Measurements from ENCODE around the gene EFHD2.

The EFHD2 gene

DNA sequence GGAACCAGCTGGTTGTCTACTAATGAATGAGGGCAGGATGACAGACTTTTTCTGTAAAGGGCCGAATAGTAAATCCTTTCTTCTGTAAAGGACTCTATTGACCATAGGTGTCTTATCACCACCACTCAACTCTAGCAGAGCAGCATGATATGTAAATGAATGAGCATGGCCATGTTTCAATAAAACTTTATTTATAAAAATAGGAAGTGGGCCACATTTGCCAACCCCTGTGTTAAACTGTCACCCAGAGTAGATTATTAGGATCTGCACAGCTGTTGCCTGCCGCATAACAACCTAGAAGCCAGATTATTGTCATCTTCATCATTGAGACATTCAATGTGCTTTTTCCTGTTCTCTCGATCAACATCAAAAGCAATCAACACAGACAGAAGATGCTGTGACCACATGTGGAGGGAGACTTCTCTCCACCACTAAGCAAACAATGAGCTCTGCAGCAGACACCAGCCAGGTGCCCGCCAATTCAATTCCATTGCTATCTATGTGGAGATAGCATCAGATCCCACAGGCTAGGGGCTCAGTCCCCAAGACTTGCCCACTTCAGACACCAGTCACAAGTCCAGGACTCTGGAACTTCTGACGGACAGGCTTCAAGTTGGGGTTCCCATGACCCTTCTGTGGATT is 6.8 kb upstream of the EFHD2 start:
- Histone ChIP-seq H3K9me3 (ENCODE audit: control insufficient read depth in 2 of 2, low read length in 2 of 2) (no peaks in the 10 kb centered on the region), H3K27ac (ENCODE audit: low read depth in 2 of 2, low read length in 2 of 2) (no peak overlapping the region), H3K36me3 (ENCODE audit: control insufficient read depth in 2 of 2, insufficient read depth in 2 of 2, low read length in 2 of 2) (no peaks in the 10 kb centered on the region), H3K4me3 (ENCODE audit: low read length in 2 of 2) (no peak overlapping the region), H3K27me3 (ENCODE audit: control insufficient read depth in 2 of 2, insufficient read depth in 2 of 2, low read length in 2 of 2) (no peaks in the 10 kb centered on the region), H3K4me1 (ENCODE audit: control insufficient read depth in 2 of 2, insufficient read depth in 2 of 2, low read length in 2 of 2) (no peaks in the 10 kb centered on the region), H3K9ac (ENCODE audit: low read depth in 1 of 2, low read length in 2 of 2) (no peak overlapping the region)

DNA sequence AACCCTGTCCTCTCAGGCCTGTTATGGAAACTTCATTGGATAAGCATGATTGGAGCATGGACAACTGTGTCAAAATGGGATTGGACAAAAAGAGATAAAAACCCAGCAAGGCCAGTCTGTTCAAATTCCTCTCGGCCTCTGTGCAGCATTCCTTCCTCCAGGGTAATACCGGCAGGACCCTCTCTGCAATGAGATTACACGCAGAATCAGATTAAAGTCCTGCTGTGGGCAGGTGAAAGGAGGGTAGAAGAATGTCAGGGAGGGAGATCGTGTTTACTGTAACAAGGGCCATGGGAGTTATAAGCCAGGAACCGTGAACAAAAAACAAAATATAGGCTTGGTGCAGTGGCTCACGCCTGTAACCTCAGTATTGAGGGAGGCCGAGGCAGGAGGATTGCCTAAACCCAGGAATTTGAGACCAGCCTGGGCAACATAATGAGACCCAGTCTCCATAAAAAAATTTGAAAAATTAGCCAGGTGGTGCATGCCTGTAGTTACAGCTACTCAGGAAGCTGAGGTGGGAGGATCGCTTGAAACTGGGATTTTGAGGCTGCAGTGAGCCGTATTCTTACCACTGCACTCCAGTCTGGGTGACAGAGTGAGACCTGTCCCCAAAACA is 5.6 kb upstream of the EFHD2 start:
- Histone ChIP-seq H3K27ac (ENCODE audit: low read depth in 2 of 2, low read length in 2 of 2) (no peak overlapping the region), H3K9ac (ENCODE audit: low read depth in 1 of 2, low read length in 2 of 2) (no peak overlapping the region), H3K4me1 (ENCODE audit: control insufficient read depth in 2 of 2, insufficient read depth in 2 of 2, low read length in 2 of 2) (peaks cover 1 to 2% of the 10 kb centered on the region in 2 donors), H3K9me3 (ENCODE audit: control insufficient read depth in 2 of 2, low read length in 2 of 2) (no peaks in the 10 kb centered on the region), H3K36me3 (ENCODE audit: control insufficient read depth in 2 of 2, insufficient read depth in 2 of 2, low read length in 2 of 2) (no peaks in the 10 kb centered on the region), H3K27me3 (ENCODE audit: control insufficient read depth in 2 of 2, insufficient read depth in 2 of 2, low read length in 2 of 2) (no peaks in the 10 kb centered on the region), H3K4me3 (ENCODE audit: low read length in 2 of 2) (no peak overlapping the region)

DNA sequence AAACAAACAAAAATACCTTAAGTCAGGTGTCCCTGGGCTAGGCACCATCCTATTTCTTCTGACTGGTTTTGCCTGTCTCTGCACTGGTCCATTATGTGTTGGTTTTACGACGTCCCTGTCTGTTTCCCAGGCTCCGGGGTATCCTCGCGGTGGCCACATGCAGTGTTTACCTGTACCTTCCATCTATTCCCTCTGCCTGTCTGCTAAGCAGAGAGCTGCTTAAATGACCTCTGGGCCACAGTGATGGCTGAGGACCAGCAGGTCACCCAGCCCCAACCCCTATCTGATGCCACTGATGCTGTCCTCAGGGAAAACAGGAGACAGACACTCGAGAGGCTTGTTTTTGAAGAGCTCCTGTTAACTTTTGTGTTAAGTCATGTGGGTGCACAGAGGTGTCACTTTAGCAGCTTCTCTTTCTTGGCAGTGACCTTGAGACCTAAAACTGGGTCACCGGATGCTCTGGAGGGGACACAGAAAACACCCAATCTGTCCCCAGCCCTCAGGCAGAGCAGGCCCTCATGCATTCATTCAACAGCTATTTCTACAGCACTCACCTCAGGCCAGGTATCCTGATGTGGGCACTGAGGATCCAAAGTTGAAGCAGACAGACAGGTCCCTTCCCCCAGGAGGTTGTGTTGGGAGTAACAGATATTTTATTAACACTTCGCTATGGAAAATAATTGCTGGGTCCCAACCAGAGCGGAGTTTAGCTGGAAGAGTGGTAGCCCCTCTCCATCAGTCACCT is 4.4 kb upstream of the EFHD2 start:
- Histone ChIP-seq H3K9ac (ENCODE audit: low read depth in 1 of 2, low read length in 2 of 2) (no peak overlapping the region), H3K9me3 (ENCODE audit: control insufficient read depth in 2 of 2, low read length in 2 of 2) (no peaks in the 10 kb centered on the region), H3K4me1 (ENCODE audit: control insufficient read depth in 2 of 2, insufficient read depth in 2 of 2, low read length in 2 of 2) (peaks cover 4% of the 10 kb centered on the region in 2 donors), H3K4me3 (ENCODE audit: low read length in 2 of 2) (no peak overlapping the region), H3K36me3 (ENCODE audit: control insufficient read depth in 2 of 2, insufficient read depth in 2 of 2, low read length in 2 of 2) (no peaks in the 10 kb centered on the region), H3K27ac (ENCODE audit: low read depth in 2 of 2, low read length in 2 of 2) (no peak overlapping the region), H3K27me3 (ENCODE audit: control insufficient read depth in 2 of 2, insufficient read depth in 2 of 2, low read length in 2 of 2) (no peaks in the 10 kb centered on the region)

DNA sequence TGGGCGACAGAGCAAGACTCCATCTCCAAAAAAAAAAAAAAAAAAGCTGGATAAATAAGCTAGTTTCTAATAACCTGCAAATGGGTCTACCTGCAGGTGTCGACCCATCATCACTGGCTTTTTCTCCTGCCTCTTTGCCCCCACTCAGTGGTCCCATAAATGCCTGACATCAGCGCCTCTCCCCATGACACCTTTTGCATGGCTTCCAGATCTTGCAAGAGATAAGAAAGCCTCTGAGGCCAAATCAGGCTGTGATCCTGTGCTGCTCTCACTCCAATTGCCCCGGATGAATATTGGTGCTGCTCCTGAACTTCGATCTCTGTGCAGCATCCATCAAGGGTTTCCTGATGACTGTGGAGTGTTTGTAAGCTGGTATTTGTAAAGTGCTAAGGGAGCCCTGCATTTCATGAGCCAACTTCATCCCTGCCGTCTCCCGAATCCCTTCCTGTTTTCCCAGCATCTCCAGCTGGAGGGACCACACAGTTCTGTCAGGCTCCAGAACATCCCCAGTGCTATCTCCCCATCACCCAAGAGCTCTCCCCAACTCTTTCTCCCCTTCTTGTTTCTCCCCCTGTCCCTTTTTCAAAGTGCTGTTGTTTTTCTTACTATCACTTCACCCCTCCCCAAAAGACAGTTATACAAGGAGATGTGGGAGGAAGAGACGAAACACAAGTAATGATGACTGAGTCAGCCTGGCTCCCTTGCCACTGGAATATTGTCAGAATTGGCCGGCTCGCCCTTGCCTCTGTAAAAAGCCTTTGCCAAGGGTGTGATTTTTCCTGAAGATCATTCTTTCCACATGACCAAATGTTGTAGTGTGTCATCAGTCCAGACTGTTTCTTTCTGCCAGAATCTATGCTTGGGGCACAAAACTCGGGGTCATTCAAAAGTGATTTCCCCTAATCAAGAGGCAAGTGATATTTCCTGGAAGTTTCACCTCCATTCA is 2.8 kb upstream of the EFHD2 start:
- no peak overlapping the region for H3K4me3 ChIP-seq (ENCODE audit: low read length in 2 of 2)

DNA sequence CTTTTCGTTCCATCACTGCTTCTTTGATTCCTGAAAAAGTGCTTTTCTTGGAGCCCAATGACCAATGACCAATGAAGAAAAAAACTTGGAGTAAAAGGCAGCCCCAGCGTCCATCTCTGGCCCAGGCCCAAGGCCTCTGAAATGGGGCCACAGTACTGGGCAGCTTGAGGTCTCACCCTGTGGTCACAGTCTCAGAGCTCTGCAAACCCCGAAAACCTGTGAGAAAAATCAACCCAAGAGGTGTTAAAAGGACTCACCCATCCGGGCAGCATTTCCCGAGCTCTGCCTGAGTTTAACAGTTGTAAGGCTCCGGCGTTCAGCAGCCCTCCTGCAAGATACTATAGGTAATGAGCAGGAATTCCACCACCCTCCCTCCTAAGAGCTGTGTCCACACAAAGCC is 2.1 kb upstream of the EFHD2 start:
- no peak overlapping the region for H3K9ac ChIP-seq (ENCODE audit: low read depth in 1 of 2, low read length in 2 of 2)
- no peaks in the 10 kb centered on the region for H3K36me3 ChIP-seq (ENCODE audit: control insufficient read depth in 2 of 2, insufficient read depth in 2 of 2, low read length in 2 of 2)
- H3K27me3 ChIP-seq (ENCODE audit: control insufficient read depth in 2 of 2, insufficient read depth in 2 of 2, low read length in 2 of 2) = no peaks in the 10 kb centered on the region
- no peak overlapping the region for H3K27ac ChIP-seq (ENCODE audit: low read depth in 2 of 2, low read length in 2 of 2)
- H3K4me3 ChIP-seq (ENCODE audit: low read length in 2 of 2) = no peak overlapping the region
- H3K4me1 ChIP-seq (ENCODE audit: control insufficient read depth in 2 of 2, insufficient read depth in 2 of 2, low read length in 2 of 2) = peaks cover 18% of the 10 kb centered on the region in 2 donors
- no peaks in the 10 kb centered on the region for H3K9me3 ChIP-seq (ENCODE audit: control insufficient read depth in 2 of 2, low read length in 2 of 2)

More for the DNA sequence above, 2.8 kb upstream of the EFHD2 start:
- H3K4me1 ChIP-seq (ENCODE audit: control insufficient read depth in 2 of 2, insufficient read depth in 2 of 2, low read length in 2 of 2) = peaks cover 12% of the 10 kb centered on the region in 2 donors
- no peaks in the 10 kb centered on the region for H3K36me3 ChIP-seq (ENCODE audit: control insufficient read depth in 2 of 2, insufficient read depth in 2 of 2, low read length in 2 of 2)
- H3K9me3 ChIP-seq (ENCODE audit: control insufficient read depth in 2 of 2, low read length in 2 of 2) = no peaks in the 10 kb centered on the region
- no peak overlapping the region for H3K27ac ChIP-seq (ENCODE audit: low read depth in 2 of 2, low read length in 2 of 2)
- no peak overlapping the region for H3K9ac ChIP-seq (ENCODE audit: low read depth in 1 of 2, low read length in 2 of 2)
- H3K27me3 ChIP-seq (ENCODE audit: control insufficient read depth in 2 of 2, insufficient read depth in 2 of 2, low read length in 2 of 2) = no peaks in the 10 kb centered on the region

DNA sequence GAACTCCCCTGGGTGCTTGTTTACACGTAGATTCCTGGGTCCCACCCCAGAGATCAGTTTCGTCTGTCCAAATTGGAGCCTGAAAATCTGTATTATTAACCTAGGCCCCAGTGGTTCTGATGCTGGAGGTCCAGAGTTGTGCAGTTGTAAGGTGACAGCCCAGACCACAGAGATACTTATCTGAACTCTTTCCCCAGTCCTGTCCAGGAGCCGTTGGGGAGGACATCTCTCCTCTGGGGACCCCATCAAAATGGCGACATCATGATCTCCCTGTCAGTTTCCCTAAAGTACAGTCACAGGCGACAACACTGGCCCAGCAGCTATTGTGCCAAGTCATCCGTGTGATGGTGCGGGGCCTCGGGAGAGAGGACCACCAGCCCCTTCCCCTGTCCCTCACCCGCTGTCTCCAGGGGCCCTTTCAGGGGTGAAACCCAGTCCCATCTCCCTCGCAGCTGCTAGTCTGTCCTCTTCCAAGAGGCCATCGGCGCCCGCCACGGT is 749 bp upstream of the EFHD2 start:
- Histone ChIP-seq H3K27me3 (ENCODE audit: control insufficient read depth in 2 of 2, insufficient read depth in 2 of 2, low read length in 2 of 2) (no peaks in the 10 kb centered on the region), H3K4me3 (ENCODE audit: low read length in 2 of 2) (peak overlapping the region; percentile 83 to 94), H3K27ac (ENCODE audit: low read depth in 2 of 2, low read length in 2 of 2) (peak overlapping the region; percentile 25 to 32), H3K9ac (ENCODE audit: low read depth in 1 of 2, low read length in 2 of 2) (peak overlapping the region; percentile 24 to 89), H3K36me3 (ENCODE audit: control insufficient read depth in 2 of 2, insufficient read depth in 2 of 2, low read length in 2 of 2) (peaks cover 0 to 2% of the 10 kb centered on the region in 2 donors), H3K9me3 (ENCODE audit: control insufficient read depth in 2 of 2, low read length in 2 of 2) (no peaks in the 10 kb centered on the region), H3K4me1 (ENCODE audit: control insufficient read depth in 2 of 2, insufficient read depth in 2 of 2, low read length in 2 of 2) (peaks cover 30 to 31% of the 10 kb centered on the region in 2 donors)

DNA sequence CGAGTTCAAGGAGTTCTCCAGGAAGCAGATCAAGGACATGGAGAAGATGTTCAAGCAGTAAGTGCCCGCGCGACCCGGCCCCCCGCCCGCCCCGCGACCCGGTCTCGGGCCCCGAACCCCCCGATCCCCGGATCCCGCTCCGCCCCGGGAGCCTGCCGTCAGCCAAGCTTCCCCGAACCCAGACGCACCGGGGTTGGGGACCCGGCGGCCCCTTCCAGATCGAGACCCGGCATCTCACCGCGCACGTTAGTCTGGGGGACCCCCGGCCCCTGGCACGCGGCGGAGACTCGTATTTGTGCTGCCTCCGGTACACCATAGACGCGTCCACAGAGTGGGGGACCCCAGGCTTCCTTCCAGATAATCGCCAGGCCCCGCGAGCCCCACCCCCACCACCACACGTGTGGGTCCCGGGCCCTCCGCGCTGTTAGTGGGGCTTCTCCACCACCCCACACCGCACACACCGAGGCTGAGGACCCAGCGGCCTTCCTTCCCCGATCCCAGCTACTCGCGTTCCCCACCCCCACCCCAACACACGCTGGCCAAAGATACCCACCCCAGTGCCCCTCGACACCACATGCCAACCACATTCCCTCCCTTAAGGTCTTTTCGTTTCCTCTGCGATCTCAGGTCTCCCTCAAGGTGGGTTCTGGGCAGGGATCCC is 665 bp downstream of the EFHD2 start:
- Histone ChIP-seq H3K27me3 (ENCODE audit: control insufficient read depth in 2 of 2, insufficient read depth in 2 of 2, low read length in 2 of 2) (no peaks in the 10 kb centered on the region), H3K9ac (ENCODE audit: low read depth in 1 of 2, low read length in 2 of 2) (peak overlapping the region; percentile 89 to 92), H3K4me1 (ENCODE audit: control insufficient read depth in 2 of 2, insufficient read depth in 2 of 2, low read length in 2 of 2) (peaks cover 42 to 45% of the 10 kb centered on the region in 2 donors), H3K27ac (ENCODE audit: low read depth in 2 of 2, low read length in 2 of 2) (peak overlapping the region; percentile 91 to 93), H3K36me3 (ENCODE audit: control insufficient read depth in 2 of 2, insufficient read depth in 2 of 2, low read length in 2 of 2) (peaks cover 4 to 10% of the 10 kb centered on the region in 2 donors), H3K9me3 (ENCODE audit: control insufficient read depth in 2 of 2, low read length in 2 of 2) (no peaks in the 10 kb centered on the region), H3K4me3 (ENCODE audit: low read length in 2 of 2) (peak overlapping the region; percentile 83 to 94)

DNA sequence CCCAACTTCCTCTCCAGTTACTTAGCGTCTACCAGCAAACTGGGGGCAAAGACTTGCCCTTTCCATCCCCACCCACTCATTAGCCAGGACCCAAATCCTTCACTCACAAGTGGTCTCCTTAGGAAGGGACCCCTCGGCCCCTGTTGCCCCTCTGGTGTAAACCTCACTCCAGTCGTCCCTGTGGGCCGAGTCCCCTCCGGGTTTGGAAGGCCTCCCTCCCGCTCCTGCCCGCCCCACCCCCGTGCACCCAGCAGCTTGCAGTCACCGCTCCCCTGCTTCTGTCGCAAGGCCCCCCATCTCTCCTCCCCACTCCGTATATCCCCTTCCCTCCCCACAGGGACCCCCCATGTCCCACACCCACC is 1.2 kb downstream of the EFHD2 start:
- H3K36me3 ChIP-seq (ENCODE audit: control insufficient read depth in 2 of 2, insufficient read depth in 2 of 2, low read length in 2 of 2) = peaks cover 4 to 10% of the 10 kb centered on the region in 2 donors

DNA sequence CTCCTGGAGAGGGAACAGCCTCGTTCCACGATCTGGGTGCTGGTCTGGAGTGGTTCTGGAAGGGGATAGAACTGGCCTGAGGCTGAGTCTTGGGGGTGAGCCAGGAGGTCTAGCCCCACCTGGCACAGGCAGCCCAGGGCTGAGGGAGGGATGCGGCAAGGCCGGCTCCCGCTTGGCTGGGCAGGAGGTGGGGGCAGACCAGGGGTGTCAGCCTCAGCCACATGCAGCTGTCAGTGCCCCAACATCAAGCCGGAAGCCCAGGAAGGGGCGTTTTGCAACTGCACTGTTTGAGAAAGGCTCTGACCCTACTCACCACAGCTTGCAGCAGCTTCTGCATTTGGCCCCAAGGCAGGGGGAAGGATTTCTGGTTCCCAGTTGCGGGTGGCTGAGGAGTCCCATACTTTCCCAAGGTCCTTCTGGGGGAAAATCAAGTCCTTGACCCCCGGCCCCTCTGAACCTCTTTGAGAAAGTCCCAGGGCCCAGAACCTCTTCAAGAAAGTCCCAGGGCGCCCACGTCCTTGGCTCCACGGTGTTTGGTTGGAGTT is 2.0 kb downstream of the EFHD2 start:
- peak overlapping the region; percentile 91 to 93 for H3K27ac ChIP-seq (ENCODE audit: low read depth in 2 of 2, low read length in 2 of 2)
- peak overlapping the region; percentile 83 to 94 for H3K4me3 ChIP-seq (ENCODE audit: low read length in 2 of 2)
- no peaks in the 10 kb centered on the region for H3K27me3 ChIP-seq (ENCODE audit: control insufficient read depth in 2 of 2, insufficient read depth in 2 of 2, low read length in 2 of 2)
- peaks cover 52 to 58% of the 10 kb centered on the region in 2 donors for H3K4me1 ChIP-seq (ENCODE audit: control insufficient read depth in 2 of 2, insufficient read depth in 2 of 2, low read length in 2 of 2)
- H3K9me3 ChIP-seq (ENCODE audit: control insufficient read depth in 2 of 2, low read length in 2 of 2) = no peaks in the 10 kb centered on the region
- peak overlapping the region; percentile 89 to 92 for H3K9ac ChIP-seq (ENCODE audit: low read depth in 1 of 2, low read length in 2 of 2)
- H3K36me3 ChIP-seq (ENCODE audit: control insufficient read depth in 2 of 2, insufficient read depth in 2 of 2, low read length in 2 of 2) = peaks cover 4 to 10% of the 10 kb centered on the region in 2 donors

More for the DNA sequence above, 1.2 kb downstream of the EFHD2 start:
- H3K9ac ChIP-seq (ENCODE audit: low read depth in 1 of 2, low read length in 2 of 2) = peak overlapping the region; percentile 89 to 92
- peak overlapping the region; percentile 83 to 94 for H3K4me3 ChIP-seq (ENCODE audit: low read length in 2 of 2)
- H3K27ac ChIP-seq (ENCODE audit: low read depth in 2 of 2, low read length in 2 of 2) = peak overlapping the region; percentile 91 to 93
- H3K4me1 ChIP-seq (ENCODE audit: control insufficient read depth in 2 of 2, insufficient read depth in 2 of 2, low read length in 2 of 2) = peaks cover 45 to 50% of the 10 kb centered on the region in 2 donors
- H3K9me3 ChIP-seq (ENCODE audit: control insufficient read depth in 2 of 2, low read length in 2 of 2) = no peaks in the 10 kb centered on the region
- H3K27me3 ChIP-seq (ENCODE audit: control insufficient read depth in 2 of 2, insufficient read depth in 2 of 2, low read length in 2 of 2) = no peaks in the 10 kb centered on the region
